ENCODE data around the gene ZSCAN25.

DNA sequence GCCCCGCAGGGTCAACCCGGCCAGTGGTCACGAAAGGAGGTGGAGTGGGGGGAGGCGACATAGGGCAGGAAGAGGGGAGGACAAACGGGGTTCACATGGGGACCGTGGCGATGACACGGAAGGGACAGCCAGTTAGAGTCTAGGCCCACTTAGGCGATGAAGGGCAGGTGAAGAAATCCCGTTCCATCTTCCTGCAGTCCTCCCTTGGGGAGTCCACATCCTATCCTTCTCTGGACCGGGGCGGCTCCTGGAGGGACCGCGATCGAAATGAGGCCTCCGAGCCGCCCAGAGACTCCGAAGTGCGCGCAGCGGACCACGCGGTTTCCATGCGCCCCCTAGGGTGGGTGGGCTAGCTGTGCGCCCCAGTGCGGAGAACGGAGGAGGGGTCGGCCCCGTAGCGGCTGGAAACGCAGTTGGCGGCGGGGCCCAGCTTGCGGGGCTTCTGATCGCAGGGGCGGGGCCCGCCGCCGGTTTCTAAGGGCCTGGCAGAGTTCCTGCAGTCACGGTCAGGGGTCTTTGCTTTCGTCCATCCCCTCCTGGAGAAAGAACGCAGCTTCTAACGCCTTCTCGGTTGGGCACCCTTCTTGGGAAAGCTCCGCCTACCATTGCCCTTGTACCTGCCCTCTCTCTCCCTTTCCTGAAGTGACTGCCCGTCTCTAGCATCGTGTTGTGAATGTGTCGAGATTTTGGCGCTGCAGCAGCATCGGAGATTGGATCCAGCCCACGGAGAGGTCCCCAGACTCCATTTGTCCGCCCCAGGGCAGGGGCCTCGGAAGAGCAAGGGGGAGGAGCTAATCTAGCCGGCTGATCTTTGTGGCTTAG lies 36.6 kb upstream of the ZSCAN25 start:
- TF ChIP-seq, protein P1, sequence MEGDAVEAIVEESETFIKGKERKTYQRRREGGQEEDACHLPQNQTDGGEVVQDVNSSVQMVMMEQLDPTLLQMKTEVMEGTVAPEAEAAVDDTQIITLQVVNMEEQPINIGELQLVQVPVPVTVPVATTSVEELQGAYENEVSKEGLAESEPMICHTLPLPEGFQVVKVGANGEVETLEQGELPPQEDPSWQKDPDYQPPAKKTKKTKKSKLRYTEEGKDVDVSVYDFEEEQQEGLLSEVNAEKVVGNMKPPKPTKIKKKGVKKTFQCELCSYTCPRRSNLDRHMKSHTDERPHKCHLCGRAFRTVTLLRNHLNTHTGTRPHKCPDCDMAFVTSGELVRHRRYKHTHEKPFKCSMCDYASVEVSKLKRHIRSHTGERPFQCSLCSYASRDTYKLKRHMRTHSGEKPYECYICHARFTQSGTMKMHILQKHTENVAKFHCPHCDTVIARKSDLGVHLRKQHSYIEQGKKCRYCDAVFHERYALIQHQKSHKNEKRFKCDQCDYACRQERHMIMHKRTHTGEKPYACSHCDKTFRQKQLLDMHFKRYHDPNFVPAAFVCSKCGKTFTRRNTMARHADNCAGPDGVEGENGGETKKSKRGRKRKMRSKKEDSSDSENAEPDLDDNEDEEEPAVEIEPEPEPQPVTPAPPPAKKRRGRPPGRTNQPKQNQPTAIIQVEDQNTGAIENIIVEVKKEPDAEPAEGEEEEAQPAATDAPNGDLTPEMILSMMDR (IDR thresholded peaks at IDR 0.05), result peak in 1 of 2 donors; percentile 17
- TF ChIP-seq POLR2AphosphoS5 (IDR thresholded peaks at IDR 0.05), result no peak
